NCI-H2227 (cell line): Measurements from ENCODE around the gene ATRX.
"Not testable (repeated sequence)": the region's sequence is repeated elsewhere in the genome, so short reads cannot be mapped to it uniquely, and the experiment has no call there.

Experiments used
- DNase-seq: peaks from one replicate; lab custom pipeline; 2025; ENCODE audit not compliant: unreplicated experiment; lab: John Stamatoyannopoulos, UW

The ATRX gene

GRCh38 chrX:77622233-77622632 lies 163.8 kb downstream of the ATRX start:
- no peak for DNase-seq

- not testable (repeated sequence) for DNase-seq
Measured at GRCh38 chrX:77621453-77621852, 164.6 kb downstream of the ATRX start.

- no peak for DNase-seq
Measured at GRCh38 chrX:77617206-77617605, 168.8 kb downstream of the ATRX start.

- no peak for DNase-seq
Measured at GRCh38 chrX:77603635-77604336, 182.2 kb downstream of the ATRX start.

GRCh38 chrX:77597511-77597910 lies 188.5 kb downstream of the ATRX start:
- DNase-seq, result no peak

GRCh38 chrX:77597090-77597489 lies 188.9 kb downstream of the ATRX start:
- no peak for DNase-seq

GRCh38 chrX:77595848-77596247 lies 190.2 kb downstream of the ATRX start:
- no peak for DNase-seq

- DNase-seq, result no peak
Measured at GRCh38 chrX:77572322-77572721, 213.7 kb downstream of the ATRX start.

GRCh38 chrX:77565278-77565677 lies 220.7 kb downstream of the ATRX start:
- no peak for DNase-seq

GRCh38 chrX:77564823-77565222 lies 221.2 kb downstream of the ATRX start:
- no peak for DNase-seq

GRCh38 chrX:77561372-77561771 lies 224.6 kb downstream of the ATRX start:
- no peak for DNase-seq

- DNase-seq, result no peak
Measured at GRCh38 chrX:77556276-77556675, 229.7 kb downstream of the ATRX start.

GRCh38 chrX:77548751-77549150 lies 237.3 kb downstream of the ATRX start:
- DNase-seq, result no peak

- not testable (repeated sequence) for DNase-seq
Measured at GRCh38 chrX:77539778-77540177, 246.2 kb downstream of the ATRX start.

- peak; percentile 5 for DNase-seq
Measured at GRCh38 chrX:77531261-77531660, 254.8 kb downstream of the ATRX start.

- no peak for DNase-seq
Measured at GRCh38 chrX:77528034-77528433, 258.0 kb downstream of the ATRX start.

- no peak for DNase-seq
Measured at GRCh38 chrX:77527233-77528001, 258.6 kb downstream of the ATRX start.

- DNase-seq, result no peak
Measured at GRCh38 chrX:77519765-77520164, 266.3 kb downstream of the ATRX start.

GRCh38 chrX:77514177-77514576 lies 271.8 kb downstream of the ATRX start:
- no peak for DNase-seq

GRCh38 chrX:77510007-77510406 lies 276.0 kb downstream of the ATRX start:
- no peak for DNase-seq

- no peak for DNase-seq
Measured at GRCh38 chrX:77505227-77505626, 280.8 kb downstream of the ATRX start.

- no peak for DNase-seq
Measured at GRCh38 chrX:77502951-77503525, 283.0 kb downstream of the ATRX start.
